Neural cell (in vitro differentiated cells): ENCODE results near the gene ASIC4. TPM values are rescaled to one million over a fixed set of nuclear protein-coding genes. Genes with fewer than 3 reads are reported as not detected.

Experiments used
- H2AFZ ChIP-seq: fragments of 200-600, 300-800 bp; sonication (generic), shearing (Covaris generic); 2 replicates; pipeline ENCODE4 v1.6.0; 2014; ENCODE audit warnings: low read depth, mild to moderate bottlenecking, antibody characterized with exemption, low read length, moderate library complexity
- H3F3A ChIP-seq: fragments of 200-600 bp; shearing (Covaris generic); 2 replicates; pipeline ENCODE4 v1.6.1; 2016; ENCODE audit warnings: mild to moderate bottlenecking, moderate library complexity, mixed read lengths, antibody characterized with exemption, low read length; ENCODE audit not compliant: insufficient read depth, poor library complexity, severe bottlenecking
- H3K27ac ChIP-seq: fragments of 200-600, 300-800 bp; sonication (generic), shearing (Covaris generic); 2 replicates; pipeline ENCODE4 v1.5.1; 2014; ENCODE audit warnings: mild to moderate bottlenecking, low read length, moderate library complexity
- H3K27me3 ChIP-seq: fragments of 300-800, 200-600 bp; sonication (generic), shearing (Covaris generic); 2 replicates; pipeline ENCODE4 v1.6.0; 2014; ENCODE audit warnings: mild to moderate bottlenecking, low read depth, low read length, moderate library complexity; ENCODE audit not compliant: insufficient read depth
- H3K36me3 ChIP-seq: fragments of 300-800, 200-600 bp; sonication (generic), shearing (Covaris generic); 2 replicates; pipeline ENCODE4 v1.5.1; 2014; ENCODE audit warnings: mild to moderate bottlenecking, antibody characterized with exemption, low read length, moderate library complexity; ENCODE audit not compliant: insufficient read depth
- H3K4me2 ChIP-seq: fragments of 300-800, 200-600 bp; sonication (generic), shearing (Covaris generic); 2 replicates; pipeline ENCODE4 v1.6.0; 2014; ENCODE audit warnings: mild to moderate bottlenecking, low read length
- H3K4me3 ChIP-seq: fragments of 300-800, 200-600 bp; sonication (generic), shearing (Covaris generic); 2 replicates; pipeline ENCODE4 v1.5.1; 2014; ENCODE audit warnings: mild to moderate bottlenecking, low read length, moderate library complexity
- H3K79me2 ChIP-seq: fragments of 200-600 bp; shearing (Covaris generic); replicated peaks from 2 replicates; pipeline ENCODE4 v1.6.0; 2014; ENCODE audit warnings: mild to moderate bottlenecking, low read length, moderate library complexity; ENCODE audit not compliant: insufficient read depth
- H3K9ac ChIP-seq: fragments of 300-800, 200-600 bp; sonication (generic), shearing (Covaris generic); 2 replicates; pipeline ENCODE4 v1.6.1; 2016; ENCODE audit warnings: mild to moderate bottlenecking, low read length, mixed read lengths
- H3K9me2 ChIP-seq: fragments of 200-600 bp; shearing (Covaris generic); 2 replicates; pipeline ENCODE4 v1.6.1; 2016; ENCODE audit warnings: mild to moderate bottlenecking, low read length, mixed read lengths; ENCODE audit not compliant: insufficient read depth
- H3K9me3 ChIP-seq: fragments of 200-600, 300-800 bp; sonication (generic), shearing (Covaris generic); 2 replicates; pipeline ENCODE4 v1.6.1; 2016; ENCODE audit warnings: mild to moderate bottlenecking, mixed run types, low read length, moderate library complexity, mixed read lengths
- H4K20me1 ChIP-seq: fragments of 200-600 bp; shearing (Covaris generic); 2 replicates; pipeline ENCODE4 v1.6.1; 2016; ENCODE audit warnings: mild to moderate bottlenecking, mixed run types; ENCODE audit not compliant: insufficient read depth
- EP300 ChIP-seq: fragments of 450-650 bp; conservative IDR thresholded peaks from 2 replicates; pipeline ENCODE4 v1.6.1; 2014; ENCODE audit warnings: antibody characterized with exemption, mild to moderate bottlenecking, moderate library complexity; ENCODE audit not compliant: poor library complexity, severe bottlenecking
- EZH2 ChIP-seq: fragments of 200-600, 300-800 bp; shearing (Covaris generic), sonication (generic); IDR thresholded peaks from 2 replicates; pipeline ENCODE4 v1.6.1; 2014; ENCODE audit warnings: antibody characterized with exemption, low read length, borderline replicate concordance, mild to moderate bottlenecking; ENCODE audit not compliant: insufficient read depth, poor library complexity, severe bottlenecking
- MXI1 ChIP-seq: fragments of 450-650 bp; conservative IDR thresholded peaks from 2 replicates; pipeline ENCODE4 v1.6.1; 2014; ENCODE audit warnings: antibody characterized with exemption, mild to moderate bottlenecking; ENCODE audit not compliant: poor library complexity, severe bottlenecking
- POLR2AphosphoS5 ChIP-seq: IDR thresholded peaks from 2 replicates; pipeline ENCODE4 v1.6.1; 2012
- RAD21 ChIP-seq: fragments of 450-650 bp; conservative IDR thresholded peaks from 2 replicates; pipeline ENCODE4 v1.6.1; 2014; ENCODE audit warnings: antibody characterized with exemption, mild to moderate bottlenecking, moderate library complexity
- REST ChIP-seq: IDR thresholded peaks from 2 replicates; pipeline ENCODE4 v1.6.1; 2012; ENCODE audit warnings: borderline replicate concordance
- SMC3 ChIP-seq: fragments of 450-650 bp; conservative IDR thresholded peaks from 2 replicates; pipeline ENCODE4 v1.6.1; 2014; ENCODE audit warnings: antibody characterized with exemption, mild to moderate bottlenecking, moderate library complexity; ENCODE audit not compliant: poor library complexity
- TAF1 ChIP-seq: IDR thresholded peaks from 2 replicates; pipeline ENCODE4 v1.6.1; 2012; ENCODE audit warnings: low read depth
- polyA plus RNA-seq: library from polyadenylated mRNA; depleted of rRNA; stranded (reverse); fragments of >200 nt; gene quantifications from 2 replicates; pipeline ENCODE4 v1.2.3, GENCODE V29; 2014
- TF ChIP-seq, protein P1 (sequence below): fragments of 450-650 bp; IDR thresholded peaks from 2 replicates; pipeline ENCODE4 v1.5.1; 2014; ENCODE audit warnings: antibody characterized with exemption, mild to moderate bottlenecking, moderate library complexity; ENCODE audit not compliant: poor library complexity, severe bottlenecking

ASIC4 gene
- polyA plus RNA-seq, 1 donor from 2014 or later: 2.7 TPM

GRCh38 chr2:219477815-219478214 is 36.5 kb upstream of the ASIC4 start:
- peaks cover 10% of the 10 kb centered on the region for H3K27me3 ChIP-seq
- H3K9ac ChIP-seq: no peak overlapping the region
- H3K9me3 ChIP-seq: no peaks in the 10 kb centered on the region
- no peaks in the 10 kb centered on the region for H3K79me2 ChIP-seq
- no peaks in the 10 kb centered on the region for H3K9me2 ChIP-seq
- no peaks in the 10 kb centered on the region for H3K36me3 ChIP-seq
- TF ChIP-seq RAD21 (no peak), TAF1 (no peak), MXI1 (no peak), EZH2 (no peak), EP300 (no peak), SMC3 (no peak)
- TF ChIP-seq, protein P1, sequence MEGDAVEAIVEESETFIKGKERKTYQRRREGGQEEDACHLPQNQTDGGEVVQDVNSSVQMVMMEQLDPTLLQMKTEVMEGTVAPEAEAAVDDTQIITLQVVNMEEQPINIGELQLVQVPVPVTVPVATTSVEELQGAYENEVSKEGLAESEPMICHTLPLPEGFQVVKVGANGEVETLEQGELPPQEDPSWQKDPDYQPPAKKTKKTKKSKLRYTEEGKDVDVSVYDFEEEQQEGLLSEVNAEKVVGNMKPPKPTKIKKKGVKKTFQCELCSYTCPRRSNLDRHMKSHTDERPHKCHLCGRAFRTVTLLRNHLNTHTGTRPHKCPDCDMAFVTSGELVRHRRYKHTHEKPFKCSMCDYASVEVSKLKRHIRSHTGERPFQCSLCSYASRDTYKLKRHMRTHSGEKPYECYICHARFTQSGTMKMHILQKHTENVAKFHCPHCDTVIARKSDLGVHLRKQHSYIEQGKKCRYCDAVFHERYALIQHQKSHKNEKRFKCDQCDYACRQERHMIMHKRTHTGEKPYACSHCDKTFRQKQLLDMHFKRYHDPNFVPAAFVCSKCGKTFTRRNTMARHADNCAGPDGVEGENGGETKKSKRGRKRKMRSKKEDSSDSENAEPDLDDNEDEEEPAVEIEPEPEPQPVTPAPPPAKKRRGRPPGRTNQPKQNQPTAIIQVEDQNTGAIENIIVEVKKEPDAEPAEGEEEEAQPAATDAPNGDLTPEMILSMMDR: no peak
- no peaks in the 10 kb centered on the region for H3F3A ChIP-seq
- no peak overlapping the region for H2AFZ ChIP-seq
- H3K4me2 ChIP-seq: no peak overlapping the region
- H3K4me3 ChIP-seq: no peak overlapping the region
- no peak overlapping the region for H3K27ac ChIP-seq
- H4K20me1 ChIP-seq: no peaks in the 10 kb centered on the region

DNA sequence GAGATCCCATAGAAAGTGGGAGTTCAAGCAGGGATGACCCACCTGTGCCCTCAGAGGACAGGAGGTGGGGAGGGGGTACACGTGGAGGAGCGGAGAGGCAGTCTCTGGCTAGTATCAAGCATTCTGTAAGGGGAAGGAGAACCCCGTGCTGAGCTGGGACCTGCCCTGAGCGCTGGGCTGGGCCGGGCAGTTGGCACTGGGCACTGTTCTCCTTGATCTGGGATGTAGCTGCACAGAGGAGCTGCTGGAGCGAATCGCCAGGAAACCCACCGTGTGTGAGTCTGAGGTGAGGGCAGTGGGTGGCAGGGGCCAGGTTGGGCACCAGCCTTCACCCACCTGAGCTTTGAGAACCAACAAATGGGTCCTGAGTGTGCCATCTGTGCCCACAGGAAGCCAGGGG is 35.4 kb upstream of the ASIC4 start:
- Histone ChIP-seq H3K79me2 (no peaks in the 10 kb centered on the region), H3K4me3 (no peak overlapping the region), H3K4me2 (no peak overlapping the region), H3K36me3 (no peaks in the 10 kb centered on the region), H3K27me3 (peaks cover 20% of the 10 kb centered on the region), H3K27ac (no peak overlapping the region), H3K9ac (no peak overlapping the region), H4K20me1 (no peaks in the 10 kb centered on the region), H3K9me3 (no peaks in the 10 kb centered on the region), H3F3A (no peaks in the 10 kb centered on the region), H3K9me2 (no peaks in the 10 kb centered on the region), H2AFZ (no peak overlapping the region)
- no peak for TF ChIP-seq REST
- TF ChIP-seq, protein P1: no peak
- TF ChIP-seq POLR2AphosphoS5: no peak
- no peak for TF ChIP-seq EZH2
- TF ChIP-seq MXI1: no peak
- TF ChIP-seq SMC3: no peak
- no peak for TF ChIP-seq EP300
- no peak for TF ChIP-seq TAF1
